GM12875 (cell line): ENCODE measurements around the gene DCAF11.

Source experiments
- H3K4me3 ChIP-seq: one replicate; pipeline ENCODE4 v1.5.1; 2011; ENCODE audit warnings: low read depth, low read length, control low read depth
- CTCF ChIP-seq: IDR thresholded peaks from 2 replicates; pipeline ENCODE4 v1.5.1; 2011; ENCODE audit warnings: low read depth, mild to moderate bottlenecking, control low read depth, inconsistent platforms, low read length, moderate library complexity, borderline replicate concordance; ENCODE audit not compliant: insufficient read depth

DCAF11 gene

GRCh38 chr14:24108336-24108874 lies 6.2 kb upstream of the DCAF11 start:
- TF ChIP-seq CTCF, result no peak
- H3K4me3 ChIP-seq, result no peak overlapping the region

DNA sequence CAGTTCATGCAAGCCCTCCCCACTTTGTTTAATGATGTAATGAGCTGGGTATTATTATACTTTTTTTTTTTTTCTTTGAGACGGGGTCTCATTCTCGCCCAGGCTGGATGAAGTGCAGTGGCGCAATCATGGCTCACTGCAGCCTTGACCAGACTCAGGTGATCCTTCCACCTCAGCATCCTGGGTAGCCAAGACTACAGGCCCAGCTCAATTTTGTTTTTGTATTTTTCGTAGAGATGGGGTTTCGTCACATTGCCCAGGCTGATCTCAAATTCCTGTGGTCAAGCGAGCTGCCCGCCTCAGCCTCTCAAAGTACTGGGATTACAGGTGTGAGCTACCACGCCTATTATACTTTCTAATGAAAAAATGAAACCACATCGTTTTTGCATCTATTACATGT lies 4.5 kb upstream of the DCAF11 start:
- no peak overlapping the region for H3K4me3 ChIP-seq
- TF ChIP-seq CTCF, result no peak

- no peak overlapping the region for H3K4me3 ChIP-seq
- TF ChIP-seq CTCF, result no peak
Measured at GRCh38 chr14:24110523-24110922, 4.1 kb upstream of the DCAF11 start.

DNA sequence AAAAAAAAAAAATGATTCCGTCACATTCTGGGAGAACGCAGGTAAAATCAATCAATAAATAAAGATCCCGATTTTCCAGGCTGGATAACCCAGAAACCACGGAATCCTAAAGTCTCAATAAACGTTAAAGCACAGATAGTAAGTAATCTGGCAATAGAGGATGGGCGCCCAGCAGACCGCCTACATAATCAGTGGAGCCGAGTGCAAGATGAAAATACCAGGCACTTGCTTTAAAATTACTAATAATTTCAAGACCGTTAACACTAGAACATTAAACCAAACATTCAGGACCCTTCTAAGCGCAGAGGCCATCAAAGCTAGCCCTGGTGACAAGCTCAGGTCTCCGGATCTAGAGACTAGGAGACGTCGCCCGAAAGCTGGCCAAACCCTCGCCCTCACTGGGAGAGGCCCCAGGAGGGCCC lies 1.2 kb upstream of the DCAF11 start:
- peak overlapping the region; percentile 56 for H3K4me3 ChIP-seq
- TF ChIP-seq CTCF, result no peak

- no peak for TF ChIP-seq CTCF
Measured at GRCh38 chr14:24113801-24114531, 611 bp upstream of the DCAF11 start.

GRCh38 chr14:24115422-24116127 lies 998 bp downstream of the DCAF11 start:
- no peak for TF ChIP-seq CTCF
- H3K4me3 ChIP-seq, result peak overlapping the region; percentile 46

More at GRCh38 chr14:24113801-24114531, 611 bp upstream of the DCAF11 start:
- H3K4me3 ChIP-seq, result peak overlapping the region; percentile 56
